HG03039 (cell line): ENCODE results near the gene EML5.
A peak's percentile ranks its signal among the peaks of the same experiment; 100 is the strongest.

Source experiments
- ATAC-seq: cut with Tn5 transposase; IDR thresholded peaks from one replicate; pipeline ENCODE4 v1.9.1; 2021; ENCODE audit warnings: mild to moderate bottlenecking, moderate library complexity; ENCODE audit not compliant: unreplicated experiment

Gene EML5

GRCh38 chr14:88565427-88565826 is 227.3 kb downstream of the EML5 start:
- ATAC-seq, result no peak

- no peak for ATAC-seq
Observed at GRCh38 chr14:88563845-88564244, 228.9 kb downstream of the EML5 start.

- peak; percentile 93 for ATAC-seq
Observed at GRCh38 chr14:88562831-88563686, 229.7 kb downstream of the EML5 start, which contains the start of gene ZC3H14. TSS of gene ZC3H14 (plus strand) at chr14:88563037. CDS start at chr14:88563134, 97 bp downstream.

GRCh38 chr14:88562532-88562830 is 230.3 kb downstream of the EML5 start:
- ATAC-seq, result no peak
